GM04504 (cell line): ENCODE measurements around the gene DEDD.

ENCODE experiments used
- DNase-seq: peaks from one replicate; pipeline ENCODE4 v3.0.0-alpha.2; 2012; ENCODE audit warnings: low read depth

DEDD gene

GRCh38 chr1:161132410-161133219 lies at the start of gene DEDD:
TSS of gene DEDD (minus strand) at chr1:161132667. CDS start at chr1:161124462, 8,205 bp downstream.
- peak; percentile 92 for DNase-seq

GRCh38 chr1:161182214-161182613 lies 49.7 kb upstream of the DEDD start:
- DNase-seq: no peak

GRCh38 chr1:161180639-161181038 lies 48.2 kb upstream of the DEDD start:
- DNase-seq: no peak

- DNase-seq: no peak
Measured at GRCh38 chr1:161179698-161180097, 47.2 kb upstream of the DEDD start.

GRCh38 chr1:161177936-161178244 lies 45.4 kb upstream of the DEDD start:
- no peak for DNase-seq

- DNase-seq: no peak
Measured at GRCh38 chr1:161177112-161177935, 44.9 kb upstream of the DEDD start, which contains the start of gene B4GALT3. TSS of gene B4GALT3 (minus strand) at chr1:161177507. CDS start at chr1:161176060, 1,447 bp downstream.

GRCh38 chr1:161176468-161177111 lies 44.1 kb upstream of the DEDD start:
- DNase-seq: no peak

- DNase-seq: no peak
Measured at GRCh38 chr1:161175771-161176453, 43.4 kb upstream of the DEDD start.

GRCh38 chr1:161174911-161175310 lies 42.4 kb upstream of the DEDD start:
- DNase-seq: no peak

- no peak for DNase-seq
Measured at GRCh38 chr1:161173711-161174110, 41.2 kb upstream of the DEDD start.

GRCh38 chr1:161172776-161173376 lies 40.4 kb upstream of the DEDD start:
- peak; percentile 74 for DNase-seq

- no peak for DNase-seq
Measured at GRCh38 chr1:161172349-161172748, 39.9 kb upstream of the DEDD start.

GRCh38 chr1:161171696-161172095 lies 39.2 kb upstream of the DEDD start:
- no peak for DNase-seq

GRCh38 chr1:161171191-161171590 lies 38.7 kb upstream of the DEDD start:
- DNase-seq: no peak

GRCh38 chr1:161168906-161169305 lies 36.4 kb upstream of the DEDD start:
- DNase-seq: no peak

GRCh38 chr1:161166669-161167548 lies 34.4 kb upstream of the DEDD start:
- no peak for DNase-seq

- peak; percentile 95 for DNase-seq
Measured at GRCh38 chr1:161165742-161166668, 33.5 kb upstream of the DEDD start, which contains the start of gene PPOX. TSS of gene PPOX (plus strand) at chr1:161166426. CDS start at chr1:161166848, 422 bp downstream.

GRCh38 chr1:161164901-161165610 lies 32.6 kb upstream of the DEDD start:
- DNase-seq: no peak

GRCh38 chr1:161163793-161164192 lies 31.3 kb upstream of the DEDD start:
- no peak for DNase-seq
